NT2/D1 (cell line): Measurements from ENCODE around the gene RHBDL1.

Experiments
- DNase-seq: peaks from one replicate; pipeline ENCODE4 v3.0.0-alpha.2; 2011; ENCODE audit warnings: low read depth, low spot score
- H3K27me3 ChIP-seq: 2 replicates; pipeline ENCODE4 v1.6.0; 2011; ENCODE audit warnings: mild to moderate bottlenecking; ENCODE audit not compliant: insufficient read length, insufficient read depth
- H3K36me3 ChIP-seq: 2 replicates; pipeline ENCODE4 v1.6.1; 2011; ENCODE audit warnings: mild to moderate bottlenecking, low read length, mixed read lengths; ENCODE audit not compliant: insufficient read depth, insufficient read length
- H3K4me1 ChIP-seq: 2 replicates; pipeline ENCODE4 v1.5.1; 2011; ENCODE audit not compliant: insufficient read depth, insufficient read length
- H3K4me3 ChIP-seq: 2 replicates; pipeline ENCODE4 v1.5.1; 2011; ENCODE audit warnings: low read depth; ENCODE audit not compliant: insufficient read length
- H3K9ac ChIP-seq: 2 replicates; pipeline ENCODE4 v1.6.0; 2011; ENCODE audit warnings: low read depth; ENCODE audit not compliant: insufficient read length
- H3K9me3 ChIP-seq: 2 replicates; pipeline ENCODE4 v1.5.1; 2011; ENCODE audit warnings: mild to moderate bottlenecking, low read length; ENCODE audit not compliant: insufficient read depth
- SUZ12 ChIP-seq: IDR thresholded peaks from 2 replicates; pipeline ENCODE4 v1.6.1; 2011; ENCODE audit not compliant: insufficient read length, insufficient read depth; ENCODE audit errors: extremely low read depth
- YY1 ChIP-seq: IDR thresholded peaks from 2 replicates; pipeline ENCODE4 v1.6.1; 2011; ENCODE audit not compliant: insufficient read length, insufficient read depth
- ZNF274 ChIP-seq: IDR thresholded peaks from 2 replicates; pipeline ENCODE4 v1.6.1; 2011; ENCODE audit warnings: mild to moderate bottlenecking, low read depth, low read length

RHBDL1 gene

DNA sequence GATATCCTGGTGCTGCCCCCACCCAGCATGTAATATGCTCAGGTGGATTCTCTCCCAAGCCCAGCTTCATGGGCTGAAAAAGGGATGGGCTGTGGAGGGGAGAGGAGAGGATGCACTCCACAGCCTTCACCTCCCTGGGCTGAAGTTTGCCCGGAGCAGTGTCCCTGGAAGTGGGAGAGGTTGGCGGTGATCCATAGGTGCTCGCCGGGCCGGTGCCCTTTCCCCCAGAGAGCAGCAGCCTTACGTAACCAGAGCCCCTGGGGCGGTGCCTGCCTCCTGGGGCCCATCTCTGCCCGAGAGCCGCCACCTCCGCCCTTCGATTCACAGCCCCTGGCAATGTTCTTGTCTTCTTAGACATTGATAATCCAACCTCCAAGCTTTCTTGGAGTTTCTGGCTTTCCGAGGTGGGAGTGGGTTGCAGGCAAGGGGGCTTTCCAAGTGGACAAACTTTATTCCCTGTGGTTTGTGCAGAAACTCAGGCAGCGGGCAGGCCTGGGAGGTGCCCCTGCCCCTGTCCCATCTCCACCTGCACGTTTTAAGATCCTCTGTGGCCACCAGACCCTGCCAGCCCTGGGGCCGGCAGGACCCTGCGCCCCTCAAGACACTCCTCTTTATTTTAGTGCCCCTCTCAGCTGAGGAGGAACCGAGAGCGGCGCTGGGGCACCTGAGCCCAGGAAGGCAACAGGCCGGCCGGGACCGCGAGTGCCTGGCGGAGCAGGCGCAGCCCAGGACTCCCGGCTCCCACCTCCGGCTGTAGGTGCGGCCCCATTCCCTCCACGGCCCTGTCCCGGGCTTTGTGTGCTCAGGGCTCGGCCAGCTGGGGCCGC, 29.4 kb upstream of the RHBDL1 start:
- H3K4me1 ChIP-seq: peaks cover 32% of the 10 kb centered on the region
- H3K27me3 ChIP-seq: peaks cover 9% of the 10 kb centered on the region
- H3K36me3 ChIP-seq: peaks cover 23% of the 10 kb centered on the region
- TF ChIP-seq YY1 (no peak), SUZ12 (no peak), ZNF274 (no peak)
- no peak overlapping the region for H3K4me3 ChIP-seq
- H3K9me3 ChIP-seq: no peaks in the 10 kb centered on the region
- no peak for DNase-seq
- peak overlapping the region; percentile 42 for H3K9ac ChIP-seq

DNA sequence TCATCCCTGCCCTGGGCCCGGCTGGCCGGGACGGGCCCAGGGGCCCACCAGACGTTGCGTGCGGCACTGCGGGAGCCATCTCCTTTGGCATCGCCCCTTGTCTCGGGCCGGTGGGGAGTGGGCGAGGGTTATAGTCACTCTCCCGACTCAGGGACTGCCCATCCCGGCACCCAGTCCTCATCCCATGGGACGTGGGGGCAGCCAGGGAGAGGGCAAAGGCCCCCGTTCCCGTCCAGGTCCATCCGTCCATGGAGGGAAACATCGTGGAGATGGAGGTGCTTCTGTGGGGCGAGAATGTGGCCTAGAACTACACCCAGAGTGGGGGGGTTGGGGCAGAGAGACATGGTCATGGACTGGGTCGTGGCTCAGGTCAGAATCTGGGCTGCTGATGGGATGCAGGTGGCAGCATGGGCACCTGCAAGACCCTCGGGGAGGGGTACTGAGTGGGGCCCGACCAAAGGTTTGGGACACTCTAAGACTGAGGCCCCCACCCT, 28.7 kb upstream of the RHBDL1 start:
- peaks cover 9% of the 10 kb centered on the region for H3K27me3 ChIP-seq
- H3K9ac ChIP-seq: no peak overlapping the region
- peaks cover 29% of the 10 kb centered on the region for H3K36me3 ChIP-seq
- peaks cover 32% of the 10 kb centered on the region for H3K4me1 ChIP-seq
- TF ChIP-seq SUZ12: no peak
- no peak for TF ChIP-seq ZNF274
- no peak for TF ChIP-seq YY1
- H3K9me3 ChIP-seq: no peaks in the 10 kb centered on the region
- no peak for DNase-seq
- H3K4me3 ChIP-seq: no peak overlapping the region

DNA sequence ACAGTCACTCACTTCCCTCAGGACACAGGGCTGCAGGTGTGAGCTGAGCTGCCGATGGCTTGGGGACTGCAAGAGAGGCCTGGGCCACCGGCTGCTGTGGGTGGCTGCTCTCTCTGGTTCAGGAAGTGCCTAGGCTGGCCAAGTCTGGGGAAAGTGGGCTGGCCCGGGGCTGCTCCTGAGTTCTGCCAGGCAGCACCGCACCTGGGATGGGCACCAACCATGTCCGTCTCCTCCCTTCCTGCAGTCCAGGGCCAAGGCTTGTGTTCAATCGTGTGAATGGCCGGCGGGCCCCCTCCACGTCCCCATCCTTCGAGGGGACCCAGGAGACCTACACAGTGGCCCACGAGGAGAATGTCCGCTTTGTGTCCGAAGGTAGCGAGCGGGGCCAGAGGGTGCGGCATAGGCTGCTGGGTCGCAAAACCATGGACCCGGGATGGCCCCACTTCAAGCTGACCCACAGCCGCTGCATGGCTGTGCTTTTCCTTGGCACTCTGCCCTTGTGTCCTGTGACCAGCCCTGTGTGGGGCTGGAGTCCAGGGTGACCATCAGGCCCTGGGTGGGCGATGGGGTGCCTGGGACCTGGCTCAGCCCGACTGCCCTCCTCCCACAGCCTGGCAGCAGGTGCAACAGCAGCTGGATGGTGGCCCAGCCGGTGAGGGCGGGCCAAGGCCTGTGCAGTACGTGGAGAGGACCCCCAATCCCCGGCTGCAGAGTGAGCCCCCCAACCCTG, 28.1 kb upstream of the RHBDL1 start:
- peaks cover 35% of the 10 kb centered on the region for H3K36me3 ChIP-seq
- H3K4me1 ChIP-seq: peaks cover 32% of the 10 kb centered on the region
- H3K9me3 ChIP-seq: no peaks in the 10 kb centered on the region
- H3K27me3 ChIP-seq: peaks cover 9% of the 10 kb centered on the region
- H3K4me3 ChIP-seq: no peak overlapping the region
- no peak for DNase-seq
- TF ChIP-seq SUZ12 (no peak), ZNF274 (no peak), YY1 (no peak)
- no peak overlapping the region for H3K9ac ChIP-seq

DNA sequence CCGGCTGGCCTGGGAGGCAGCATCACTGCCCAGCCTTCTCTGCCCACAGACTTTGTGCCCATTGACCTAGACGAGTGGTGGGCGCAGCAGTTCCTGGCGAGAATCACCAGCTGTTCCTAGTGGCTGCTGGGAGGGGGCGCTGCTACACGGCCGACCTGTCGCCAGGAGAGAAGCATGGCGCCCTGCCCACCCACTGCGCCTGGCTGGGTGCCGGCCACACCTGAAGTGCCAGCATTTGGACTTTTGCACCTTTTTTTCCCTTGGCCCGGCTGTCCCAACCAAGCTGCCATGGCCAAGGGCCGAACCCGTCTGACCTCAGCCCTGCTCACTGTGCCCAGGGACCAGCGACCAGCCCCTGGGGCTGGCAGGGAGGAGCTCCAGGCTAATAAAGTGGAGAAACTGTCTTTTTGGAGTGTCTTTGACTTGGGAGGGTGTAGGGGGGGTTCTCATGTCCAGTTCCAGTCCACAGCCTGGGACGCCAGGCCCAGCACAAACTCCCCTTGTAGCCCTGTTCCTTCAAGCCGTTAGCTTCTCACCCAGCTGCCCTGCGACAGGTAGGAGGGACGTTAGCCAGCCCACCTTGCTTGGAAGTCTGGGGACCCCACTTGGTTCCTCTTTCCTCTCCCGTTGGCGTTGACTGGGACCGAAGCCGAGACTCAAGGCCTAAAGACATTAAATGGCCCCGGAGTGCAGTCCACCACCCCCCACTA, 27.2 kb upstream of the RHBDL1 start:
- no peak for TF ChIP-seq SUZ12
- TF ChIP-seq YY1: no peak
- no peak for TF ChIP-seq ZNF274
- no peaks in the 10 kb centered on the region for H3K27me3 ChIP-seq
- H3K4me3 ChIP-seq: peak overlapping the region; percentile 90
- peak overlapping the region; percentile 96 for H3K9ac ChIP-seq
- no peaks in the 10 kb centered on the region for H3K9me3 ChIP-seq
- H3K36me3 ChIP-seq: peaks cover 44% of the 10 kb centered on the region
- peaks cover 27% of the 10 kb centered on the region for H3K4me1 ChIP-seq
- DNase-seq: no peak

DNA sequence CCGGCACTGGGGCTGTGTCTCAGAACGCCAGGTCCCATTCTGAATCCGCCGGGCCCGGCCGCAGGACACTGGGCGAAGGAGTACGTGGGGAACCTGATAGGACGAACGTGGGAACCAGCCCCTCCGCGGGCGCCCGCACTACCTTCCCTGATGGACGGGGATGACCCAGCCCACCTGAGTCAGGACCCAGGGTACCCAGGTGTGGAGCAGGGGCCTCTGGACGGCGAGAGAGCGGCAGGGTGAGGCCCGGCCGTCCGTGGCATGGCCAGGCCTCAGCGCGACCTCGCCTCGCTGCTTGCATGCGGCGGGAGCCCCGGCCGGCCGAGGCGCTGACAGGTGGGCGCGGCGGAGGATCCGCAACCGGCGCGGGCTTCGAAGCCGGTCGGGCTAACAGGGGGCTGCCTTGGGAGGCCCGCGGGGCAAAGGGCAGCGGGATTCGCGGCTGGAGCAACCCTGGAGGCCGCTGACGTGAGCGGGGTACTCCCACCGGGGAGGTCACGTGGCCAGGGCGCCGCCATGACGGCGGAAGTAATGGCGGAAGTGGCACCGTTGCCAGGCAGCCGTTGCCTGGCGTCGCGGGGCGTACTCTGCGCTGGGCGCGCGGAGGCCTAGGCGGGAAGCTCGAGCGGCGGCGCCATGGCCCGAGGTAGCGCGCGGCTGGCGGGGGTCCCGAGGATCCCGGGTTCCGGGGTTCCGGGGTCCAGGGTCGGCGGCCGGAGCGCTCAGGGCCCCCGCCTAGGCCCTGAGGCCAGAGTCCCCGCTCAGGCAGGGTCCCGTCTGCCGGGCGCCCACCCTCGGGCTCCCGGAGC, 26.5 kb upstream of the RHBDL1 start, which contains the start of gene WDR90:
Gene WDR90 (plus strand): TSS at position 585 of the 809 bp plus-strand sequence. CDS start 52 bp downstream, at position 637.
- TF ChIP-seq SUZ12: no peak
- no peak for TF ChIP-seq ZNF274
- peak; percentile 92 for TF ChIP-seq YY1
- peak; percentile 87 for DNase-seq
- H3K4me1 ChIP-seq: peaks cover 30% of the 10 kb centered on the region
- peaks cover 52% of the 10 kb centered on the region for H3K36me3 ChIP-seq
- H3K9me3 ChIP-seq: no peaks in the 10 kb centered on the region
- H3K27me3 ChIP-seq: no peaks in the 10 kb centered on the region
- H3K4me3 ChIP-seq: peak within 1 kb of the TSS; percentile 90
- peak within 1 kb of the TSS; percentile 96 for H3K9ac ChIP-seq

DNA sequence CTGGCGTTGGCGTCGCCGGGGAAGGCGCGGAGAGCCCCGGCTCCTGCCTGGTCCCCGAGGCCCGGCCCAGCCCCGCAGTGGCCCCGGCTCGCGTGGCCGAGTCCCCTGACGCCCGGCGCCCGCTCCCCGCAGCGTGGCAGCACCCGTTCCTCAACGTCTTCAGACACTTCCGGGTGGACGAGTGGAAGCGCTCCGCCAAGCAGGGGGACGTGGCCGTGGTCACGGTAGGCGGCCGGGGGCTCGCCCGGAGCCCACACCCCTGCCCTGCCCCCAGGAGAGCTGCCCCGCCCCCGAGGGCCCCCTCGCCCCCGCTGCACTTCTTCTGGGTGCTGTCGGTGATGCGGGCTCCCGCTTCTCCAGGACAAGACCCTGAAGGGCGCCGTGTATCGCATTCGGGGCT, 25.8 kb upstream of the RHBDL1 start:
- H3K9ac ChIP-seq: peak overlapping the region; percentile 96
- peaks cover 54% of the 10 kb centered on the region for H3K36me3 ChIP-seq
- peak overlapping the region; percentile 90 for H3K4me3 ChIP-seq
- peaks cover 28% of the 10 kb centered on the region for H3K4me1 ChIP-seq
- no peaks in the 10 kb centered on the region for H3K9me3 ChIP-seq
- no peaks in the 10 kb centered on the region for H3K27me3 ChIP-seq
- no peak for DNase-seq
- TF ChIP-seq SUZ12 (no peak), YY1 (no peak), ZNF274 (no peak)
